Measurements from ENCODE around the gene TSTD1. TPM values are rescaled to one million over a fixed set of nuclear protein-coding genes. Genes with fewer than 3 reads are reported as not detected.

The TSTD1 gene
- total RNA-seq = 10 to 100 TPM; 49.8 to 84.0 (median 58.2) TPM
- polyA plus RNA-seq = 100 to 1,000 TPM; 349 to 494 TPM
- 17.1 reads per million, percentile 47 among the genes with 10 or more reads in this experiment for total RNA-seq

GRCh38 chr1:161038523-161039153 lies at the start of gene TSTD1:
Gene TSTD1 (minus strand): TSS chr1:161038964. CDS start chr1:161038889, 75 bp downstream.
- intact Hi-C loops (cut with micrococcal nuclease) = loop anchor here (1.0 kb wide), 2 partner anchors 17 to 41 kb away; partner anchors contain the start of gene F11R (in 2 of the 2)
- H3K36me3 Mint-ChIP-seq = peaks cover 3 to 31% (median 9%) of the 10 kb centered on the region in 5 donors
- Histone ChIP-seq H3K27me3 (ENCODE audit: control insufficient read depth in 2 of 2, insufficient read depth in 2 of 2, low read length in 2 of 2) (no peaks in the 10 kb centered on the region), H3K36me3 (ENCODE audit: control insufficient read depth in 2 of 3, insufficient read depth in 3 of 3, low read length in 3 of 3) (peaks cover 14 to 39% (median 17%) of the 10 kb centered on the region in 3 experiments), H3K9me3 (ENCODE audit: control insufficient read depth in 2 of 3, low read length in 3 of 3) (no peaks in the 10 kb centered on the region), H3K4me1 (ENCODE audit: control insufficient read depth in 2 of 2, insufficient read depth in 2 of 2, low read length in 2 of 2) (peaks cover 16 to 32% of the 10 kb centered on the region in 2 donors), H3K4me3 (ENCODE audit: low read length) (peak within 1 kb of the TSS; percentile 95), H3K27ac (ENCODE audit: low read depth, low read length) (peak within 1 kb of the TSS; percentile 93)
- H3K27me3 Mint-ChIP-seq = no peaks in the 10 kb centered on the region
- H3K27ac Mint-ChIP-seq = peak within 1 kb of the TSS; percentile 91 to 97 (median 94)
- H3K9me3 Mint-ChIP-seq = peaks cover 0 to 7% (median 0%) of the 10 kb centered on the region in 11 donors
- DNase-seq = peak; percentile 70 to 90 (median 88)
- ATAC-seq = peak; percentile 95
- ChIA-PET POLR2A (interaction anchor here (0.7 to 16.0 kb wide), 16 partner anchors 8 to 201 kb away, joined by 3 to 377 read pairs (median 4); partner anchors contain the start of genes ARHGAP30, F11R, KLHDC9 and PPOX), CTCF (interaction anchor here (0.7 to 6.1 kb wide), 7 partner anchors 21 to 60 kb away, joined by 3 to 74 read pairs (median 5); partner anchors contain the start of genes ARHGAP30 and KLHDC9)
- H3K4me3 Mint-ChIP-seq = peak within 1 kb of the TSS; percentile 88 to 94 (median 92)
- peaks cover 25 to 57% (median 37%) of the 10 kb centered on the region in 7 donors for H3K4me1 Mint-ChIP-seq

GRCh38 chr1:161086457-161086856 lies 47.7 kb upstream of the TSTD1 start:
- intact Hi-C loops (cut with micrococcal nuclease) = no loop called here
- no peak overlapping the region for H3K4me3 Mint-ChIP-seq
- no peaks in the 10 kb centered on the region for H3K36me3 Mint-ChIP-seq
- H3K27me3 Mint-ChIP-seq = peaks cover 0 to 4% (median 0%) of the 10 kb centered on the region in 5 donors
- H3K4me1 Mint-ChIP-seq = peaks cover 8 to 19% (median 10%) of the 10 kb centered on the region in 7 donors
- POLR2A ChIA-PET = interaction anchor here (1.2 to 2.7 kb wide), 2 partner anchors 13 to 40 kb away, joined by 3 to 8 read pairs; partner anchors contain the start of gene USF1
- peaks cover 0 to 5% (median 0%) of the 10 kb centered on the region in 11 donors for H3K9me3 Mint-ChIP-seq
- DNase-seq (no peak), ATAC-seq (no peak)
- Histone ChIP-seq H3K4me3 (ENCODE audit: low read length) (no peak overlapping the region), H3K4me1 (ENCODE audit: control insufficient read depth in 2 of 2, insufficient read depth in 2 of 2, low read length in 2 of 2) (no peaks in the 10 kb centered on the region), H3K9me3 (ENCODE audit: control insufficient read depth in 2 of 3, low read length in 3 of 3) (no peaks in the 10 kb centered on the region), H3K36me3 (ENCODE audit: control insufficient read depth in 2 of 3, insufficient read depth in 3 of 3, low read length in 3 of 3) (no peaks in the 10 kb centered on the region), H3K27me3 (ENCODE audit: control insufficient read depth in 2 of 2, insufficient read depth in 2 of 2, low read length in 2 of 2) (no peaks in the 10 kb centered on the region), H3K27ac (ENCODE audit: low read depth, low read length) (no peak overlapping the region)
- H3K27ac Mint-ChIP-seq = no peak overlapping the region
- CTCF ChIA-PET = interaction anchor here (0.6 to 1.2 kb wide), 3 partner anchors 10 to 154 kb away, joined by 5 to 9 read pairs (median 7); no protein-coding TSS in a partner anchor

- Histone ChIP-seq H3K36me3 (ENCODE audit: control insufficient read depth in 2 of 3, insufficient read depth in 3 of 3, low read length in 3 of 3) (no peaks in the 10 kb centered on the region), H3K27me3 (ENCODE audit: control insufficient read depth in 2 of 2, insufficient read depth in 2 of 2, low read length in 2 of 2) (no peaks in the 10 kb centered on the region), H3K27ac (ENCODE audit: low read depth, low read length) (no peak overlapping the region), H3K9me3 (ENCODE audit: control insufficient read depth in 2 of 3, low read length in 3 of 3) (no peaks in the 10 kb centered on the region), H3K4me1 (ENCODE audit: control insufficient read depth in 2 of 2, insufficient read depth in 2 of 2, low read length in 2 of 2) (no peaks in the 10 kb centered on the region), H3K4me3 (ENCODE audit: low read length) (no peak overlapping the region)
- no peak overlapping the region for H3K27ac Mint-ChIP-seq
- no peak for DNase-seq
- no peak overlapping the region for H3K4me3 Mint-ChIP-seq
- intact Hi-C loops (cut with micrococcal nuclease) = no loop called here
- peaks cover 0 to 4% (median 0%) of the 10 kb centered on the region in 5 donors for H3K27me3 Mint-ChIP-seq
- H3K36me3 Mint-ChIP-seq = no peaks in the 10 kb centered on the region
- peaks cover 0 to 5% (median 0%) of the 10 kb centered on the region in 11 donors for H3K9me3 Mint-ChIP-seq
- ATAC-seq = no peak
- CTCF ChIA-PET = no interaction called here
- POLR2A ChIA-PET = interaction anchor here (1.3 to 2.7 kb wide), 2 partner anchors 12 to 14 kb away, joined by 4 to 8 read pairs; partner anchors contain the start of gene KLHDC9
- H3K4me1 Mint-ChIP-seq = peaks cover under 1 to 11% (median 2%) of the 10 kb centered on the region in 7 donors
These were observed 46.4 kb upstream of the TSTD1 start for GRCh38 chr1:161085165-161085564.

GRCh38 chr1:161084597-161084988 lies 45.8 kb upstream of the TSTD1 start:
- Histone ChIP-seq H3K9me3 (ENCODE audit: control insufficient read depth in 2 of 3, low read length in 3 of 3) (no peaks in the 10 kb centered on the region), H3K36me3 (ENCODE audit: control insufficient read depth in 2 of 3, insufficient read depth in 3 of 3, low read length in 3 of 3) (no peaks in the 10 kb centered on the region), H3K4me3 (ENCODE audit: low read length) (no peak overlapping the region), H3K27me3 (ENCODE audit: control insufficient read depth in 2 of 2, insufficient read depth in 2 of 2, low read length in 2 of 2) (no peaks in the 10 kb centered on the region), H3K27ac (ENCODE audit: low read depth, low read length) (no peak overlapping the region), H3K4me1 (ENCODE audit: control insufficient read depth in 2 of 2, insufficient read depth in 2 of 2, low read length in 2 of 2) (no peaks in the 10 kb centered on the region)
- no peaks in the 10 kb centered on the region for H3K36me3 Mint-ChIP-seq
- DNase-seq (no peak), ATAC-seq (no peak)
- peaks cover 0 to 11% (median 0%) of the 10 kb centered on the region in 7 donors for H3K4me1 Mint-ChIP-seq
- peaks cover 0 to 5% (median 0%) of the 10 kb centered on the region in 11 donors for H3K9me3 Mint-ChIP-seq
- ChIA-PET CTCF (interaction anchor here (0.8 to 1.1 kb wide), 2 partner anchors 8 to 85 kb away, joined by 3 read pairs; no protein-coding TSS in a partner anchor), POLR2A (interaction anchor here (0.8 to 2.7 kb wide), 3 partner anchors 13 to 56 kb away, joined by 3 to 8 read pairs (median 4); partner anchors contain the start of gene KLHDC9)
- H3K4me3 Mint-ChIP-seq = no peak overlapping the region
- H3K27me3 Mint-ChIP-seq = peaks cover 0 to 4% (median 0%) of the 10 kb centered on the region in 5 donors
- intact Hi-C loops (cut with micrococcal nuclease) = no loop called here
- no peak overlapping the region for H3K27ac Mint-ChIP-seq

- Mint-ChIP-seq H3K27ac (no peak overlapping the region), H3K27me3 (peaks cover 0 to 4% (median 0%) of the 10 kb centered on the region in 5 donors), H3K4me3 (no peak overlapping the region), H3K4me1 (peaks cover 0 to 11% (median 0%) of the 10 kb centered on the region in 7 donors), H3K36me3 (no peaks in the 10 kb centered on the region), H3K9me3 (peaks cover 0 to 5% (median 0%) of the 10 kb centered on the region in 11 donors)
- ChIA-PET CTCF (interaction anchor here (0.8 to 1.1 kb wide), 2 partner anchors 9 to 86 kb away, joined by 3 read pairs; no protein-coding TSS in a partner anchor), POLR2A (interaction anchor here (0.8 to 2.7 kb wide), 3 partner anchors 13 to 56 kb away, joined by 3 to 8 read pairs (median 4); partner anchors contain the start of gene KLHDC9)
- Histone ChIP-seq H3K27ac (ENCODE audit: low read depth, low read length) (no peak overlapping the region), H3K36me3 (ENCODE audit: control insufficient read depth in 2 of 3, insufficient read depth in 3 of 3, low read length in 3 of 3) (no peaks in the 10 kb centered on the region), H3K4me1 (ENCODE audit: control insufficient read depth in 2 of 2, insufficient read depth in 2 of 2, low read length in 2 of 2) (no peaks in the 10 kb centered on the region), H3K27me3 (ENCODE audit: control insufficient read depth in 2 of 2, insufficient read depth in 2 of 2, low read length in 2 of 2) (no peaks in the 10 kb centered on the region), H3K9me3 (ENCODE audit: control insufficient read depth in 2 of 3, low read length in 3 of 3) (no peaks in the 10 kb centered on the region), H3K4me3 (ENCODE audit: low read length) (no peak overlapping the region)
- no peak for DNase-seq
- no peak for ATAC-seq
- intact Hi-C loops (cut with micrococcal nuclease) = no loop called here
These were observed 45.2 kb upstream of the TSTD1 start for GRCh38 chr1:161083748-161084596.

Measured in naive thymus-derived CD4-positive, alpha-beta T cell (primary cell).